Measurements from ENCODE around the gene LMOD1. TPM values are rescaled to one million over a fixed set of nuclear protein-coding genes. Genes with fewer than 3 reads are reported as not detected.

LMOD1 gene
- total RNA-seq, 1 donor from 2014 or later = 83.6 TPM

DNA sequence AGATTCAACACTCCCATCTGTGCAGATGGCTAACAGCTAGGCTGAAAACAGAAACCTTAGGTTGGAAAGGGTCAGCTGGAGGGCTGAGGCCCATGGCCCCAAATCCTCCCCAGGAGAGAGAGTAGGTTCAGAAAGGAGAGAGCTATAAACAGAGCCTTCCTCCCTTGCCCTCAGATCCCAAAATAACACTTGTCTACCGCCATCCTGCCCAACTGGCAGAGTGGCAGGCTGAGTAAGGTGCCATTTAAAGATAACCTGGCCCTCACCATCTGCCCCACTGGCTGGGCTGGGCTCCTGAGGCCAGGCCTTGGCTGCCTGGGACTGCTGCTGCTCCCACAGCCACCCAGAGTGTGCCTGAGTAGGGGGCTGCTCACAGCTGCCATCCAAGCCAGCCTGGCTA lies 61.9 kb downstream of the LMOD1 start:
- peaks cover 53% of the 10 kb centered on the region for H3K4me1 Mint-ChIP-seq (ENCODE audit: low read depth)
- H3K4me3 Mint-ChIP-seq (ENCODE audit: unreplicated experiment) = no peak overlapping the region
- TF ChIP-seq, protein P1, sequence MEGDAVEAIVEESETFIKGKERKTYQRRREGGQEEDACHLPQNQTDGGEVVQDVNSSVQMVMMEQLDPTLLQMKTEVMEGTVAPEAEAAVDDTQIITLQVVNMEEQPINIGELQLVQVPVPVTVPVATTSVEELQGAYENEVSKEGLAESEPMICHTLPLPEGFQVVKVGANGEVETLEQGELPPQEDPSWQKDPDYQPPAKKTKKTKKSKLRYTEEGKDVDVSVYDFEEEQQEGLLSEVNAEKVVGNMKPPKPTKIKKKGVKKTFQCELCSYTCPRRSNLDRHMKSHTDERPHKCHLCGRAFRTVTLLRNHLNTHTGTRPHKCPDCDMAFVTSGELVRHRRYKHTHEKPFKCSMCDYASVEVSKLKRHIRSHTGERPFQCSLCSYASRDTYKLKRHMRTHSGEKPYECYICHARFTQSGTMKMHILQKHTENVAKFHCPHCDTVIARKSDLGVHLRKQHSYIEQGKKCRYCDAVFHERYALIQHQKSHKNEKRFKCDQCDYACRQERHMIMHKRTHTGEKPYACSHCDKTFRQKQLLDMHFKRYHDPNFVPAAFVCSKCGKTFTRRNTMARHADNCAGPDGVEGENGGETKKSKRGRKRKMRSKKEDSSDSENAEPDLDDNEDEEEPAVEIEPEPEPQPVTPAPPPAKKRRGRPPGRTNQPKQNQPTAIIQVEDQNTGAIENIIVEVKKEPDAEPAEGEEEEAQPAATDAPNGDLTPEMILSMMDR (IDR thresholded peaks at IDR 0.05) = no peak
- H3K36me3 Mint-ChIP-seq (ENCODE audit: low read depth) = no peaks in the 10 kb centered on the region
- no peak for DNase-seq (ENCODE audit: low spot score)
- no peak overlapping the region for H3K27ac Mint-ChIP-seq (ENCODE audit: unreplicated experiment)
- no peaks in the 10 kb centered on the region for H3K27me3 Mint-ChIP-seq (ENCODE audit: low read depth)
- H3K9me3 Mint-ChIP-seq (ENCODE audit: low read depth) = no peaks in the 10 kb centered on the region

DNA sequence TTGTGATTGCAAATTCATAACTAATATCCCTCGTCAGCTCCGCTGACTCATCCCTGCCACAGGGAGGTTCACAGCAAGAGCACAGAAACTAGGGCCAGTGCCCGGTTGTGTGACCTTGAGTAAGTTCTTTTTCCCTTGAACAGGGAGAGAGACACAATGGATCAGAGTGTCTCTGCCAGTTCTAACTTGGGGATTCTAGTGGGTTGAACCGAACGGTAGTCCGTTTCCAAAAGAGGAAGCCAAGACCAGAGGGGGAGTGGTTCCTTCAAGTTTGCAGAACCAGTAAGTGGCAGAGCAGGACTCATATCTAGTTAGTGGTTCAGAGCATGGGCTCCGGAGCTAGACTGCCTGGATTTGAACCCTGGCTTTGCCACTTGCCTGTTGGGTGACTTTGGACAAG lies 62.6 kb downstream of the LMOD1 start:
- TF ChIP-seq, protein P1 (IDR thresholded peaks at IDR 0.05) = no peak
- Mint-ChIP-seq H3K9me3 (ENCODE audit: low read depth) (no peaks in the 10 kb centered on the region), H3K27me3 (ENCODE audit: low read depth) (no peaks in the 10 kb centered on the region), H3K4me3 (ENCODE audit: unreplicated experiment) (no peak overlapping the region), H3K36me3 (ENCODE audit: low read depth) (no peaks in the 10 kb centered on the region), H3K4me1 (ENCODE audit: low read depth) (peaks cover 52% of the 10 kb centered on the region), H3K27ac (ENCODE audit: unreplicated experiment) (peak overlapping the region; percentile 91)
- no peak for DNase-seq (ENCODE audit: low spot score)

DNA sequence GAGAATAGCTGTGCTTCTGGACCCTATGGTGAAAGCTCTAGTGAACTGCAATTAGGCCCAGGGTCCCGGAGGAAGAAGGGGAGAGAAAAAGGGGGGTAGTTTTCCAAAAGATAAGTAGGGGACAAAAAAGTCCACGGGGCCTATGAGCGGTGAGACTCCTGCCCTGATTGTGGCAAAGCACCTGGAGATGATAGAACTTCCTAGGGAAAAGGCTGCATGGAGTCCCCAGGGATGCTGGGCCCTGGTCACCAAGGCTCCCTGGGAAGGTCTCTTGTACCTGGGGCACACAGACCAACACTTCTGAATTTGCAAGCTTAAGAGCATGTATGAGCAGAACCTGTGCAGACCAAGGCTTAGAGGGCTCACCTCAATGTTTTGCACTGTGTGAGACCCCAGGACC lies 63.1 kb downstream of the LMOD1 start:
- no peak for DNase-seq (ENCODE audit: low spot score)
- Mint-ChIP-seq H3K9me3 (ENCODE audit: low read depth) (no peaks in the 10 kb centered on the region), H3K4me3 (ENCODE audit: unreplicated experiment) (no peak overlapping the region), H3K27ac (ENCODE audit: unreplicated experiment) (peak overlapping the region; percentile 91), H3K4me1 (ENCODE audit: low read depth) (peaks cover 50% of the 10 kb centered on the region), H3K36me3 (ENCODE audit: low read depth) (no peaks in the 10 kb centered on the region), H3K27me3 (ENCODE audit: low read depth) (no peaks in the 10 kb centered on the region)
- TF ChIP-seq, protein P1 (IDR thresholded peaks at IDR 0.05) = no peak

DNA sequence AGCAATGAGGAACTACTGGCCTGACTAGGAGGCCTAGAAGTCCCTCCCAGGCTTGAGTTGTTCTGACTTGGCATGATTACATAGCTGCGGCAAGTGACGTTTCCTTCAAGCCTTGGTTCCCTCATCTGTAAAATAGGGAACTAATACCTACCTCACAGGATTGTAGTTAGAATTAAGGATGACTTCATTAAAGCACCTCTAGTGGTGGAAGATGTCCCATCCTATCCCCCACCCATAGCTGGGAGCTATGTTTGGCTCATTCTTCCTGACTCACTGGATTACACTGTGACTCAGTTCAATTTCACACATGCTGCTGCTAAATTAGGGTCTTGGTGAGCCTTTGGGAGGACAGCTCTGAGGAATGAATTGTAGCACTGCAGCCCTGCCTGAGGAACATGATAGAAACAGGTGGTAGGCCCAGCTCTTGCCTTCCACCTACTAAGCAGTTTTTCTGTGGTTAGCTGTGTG lies 63.6 kb downstream of the LMOD1 start:
- Mint-ChIP-seq H3K9me3 (ENCODE audit: low read depth) (no peaks in the 10 kb centered on the region), H3K36me3 (ENCODE audit: low read depth) (no peaks in the 10 kb centered on the region), H3K4me1 (ENCODE audit: low read depth) (peaks cover 47% of the 10 kb centered on the region), H3K27ac (ENCODE audit: unreplicated experiment) (peak overlapping the region; percentile 91), H3K4me3 (ENCODE audit: unreplicated experiment) (no peak overlapping the region), H3K27me3 (ENCODE audit: low read depth) (no peaks in the 10 kb centered on the region)
- no peak for DNase-seq (ENCODE audit: low spot score)
- TF ChIP-seq, protein P1 (IDR thresholded peaks at IDR 0.05) = peak; percentile 51

DNA sequence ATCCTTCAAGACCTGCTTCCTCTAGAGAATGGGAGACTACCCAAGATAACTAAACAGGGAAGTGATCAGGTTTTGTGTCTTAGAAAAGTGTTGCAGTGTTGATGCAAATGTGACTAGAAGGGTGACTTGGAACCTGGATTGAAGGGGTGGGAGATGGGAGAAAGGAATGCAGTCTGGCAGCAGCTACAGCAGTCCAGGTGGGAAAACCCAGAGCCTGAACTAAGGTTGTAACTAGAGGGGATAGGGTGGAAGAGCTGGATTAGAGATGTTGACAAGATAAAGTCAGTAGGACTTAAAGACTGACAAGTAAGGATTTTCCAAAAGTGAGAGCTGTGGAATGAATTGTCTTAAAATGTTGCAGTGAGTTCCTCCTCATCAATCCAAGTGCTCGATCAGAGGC lies 64.7 kb downstream of the LMOD1 start:
- Mint-ChIP-seq H3K4me3 (ENCODE audit: unreplicated experiment) (no peak overlapping the region), H3K36me3 (ENCODE audit: low read depth) (no peaks in the 10 kb centered on the region), H3K4me1 (ENCODE audit: low read depth) (peaks cover 41% of the 10 kb centered on the region), H3K9me3 (ENCODE audit: low read depth) (no peaks in the 10 kb centered on the region), H3K27ac (ENCODE audit: unreplicated experiment) (no peak overlapping the region), H3K27me3 (ENCODE audit: low read depth) (no peaks in the 10 kb centered on the region)
- no peak for DNase-seq (ENCODE audit: low spot score)
- TF ChIP-seq, protein P1 (IDR thresholded peaks at IDR 0.05) = no peak
